Right lung (tissue), 5 donors: ENCODE results near the gene RUSC1. TPM values are rescaled to one million over a fixed set of nuclear protein-coding genes. Genes with fewer than 3 reads are reported as not detected.

Experiments used
- DNase-seq, 2 donors: peaks; one replicate each; pipeline ENCODE4 v3.0.0-alpha.2; 2013
- polyA plus RNA-seq, 5 donors: library from polyadenylated mRNA; unstranded; fragments of 120-200 nt; gene quantifications; one replicate each; pipeline versions ENCODE4 v1.2.1 to v1.2.3, GENCODE V29; 2013; ENCODE audit warnings: inconsistent platforms in 1 of 5, low replicate concordance in 1 of 5; ENCODE audit not compliant: insufficient read length in 5 of 5, insufficient read depth in 1 of 5

RUSC1 gene
- polyA plus RNA-seq, 5 donors, result 26.2 to 51.9 (median 36.4) TPM

DNA sequence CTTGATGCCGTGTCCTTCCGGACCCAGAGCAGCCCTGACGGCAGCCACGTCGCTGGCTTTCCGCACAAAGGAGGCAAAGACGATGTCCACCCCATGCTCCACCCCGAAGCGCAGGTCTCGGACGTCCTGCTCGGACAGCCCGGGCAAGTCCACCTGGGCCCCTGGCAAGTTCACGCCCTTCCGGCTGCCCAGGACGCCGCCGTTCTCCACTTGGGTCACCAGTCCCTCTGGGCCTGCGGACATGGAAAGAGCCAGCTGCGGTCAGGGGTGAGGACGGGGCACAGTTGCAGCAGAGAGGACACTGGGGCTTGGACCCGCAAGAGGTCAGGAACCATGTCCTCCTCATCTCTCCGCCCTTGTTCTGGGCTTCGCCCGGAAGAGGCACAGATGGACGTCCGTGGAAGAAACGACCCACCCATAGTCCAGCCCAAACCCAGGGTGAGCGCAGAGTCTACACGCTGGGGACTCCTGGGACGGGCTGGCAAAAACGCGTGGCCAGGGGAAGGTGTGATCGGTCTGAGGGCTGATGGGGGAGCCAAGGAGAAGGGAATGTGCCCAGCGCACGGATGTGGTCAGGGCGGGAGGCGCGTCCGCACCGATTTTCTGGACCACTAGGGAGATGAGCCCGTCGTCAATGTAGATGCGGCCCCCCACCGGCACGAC is 26.0 kb upstream of the RUSC1 start:
- DNase-seq, result no peak

- no peak for DNase-seq
These were observed 25.3 kb upstream of the RUSC1 start for GRCh38 chr1:155295183-155295941.

DNA sequence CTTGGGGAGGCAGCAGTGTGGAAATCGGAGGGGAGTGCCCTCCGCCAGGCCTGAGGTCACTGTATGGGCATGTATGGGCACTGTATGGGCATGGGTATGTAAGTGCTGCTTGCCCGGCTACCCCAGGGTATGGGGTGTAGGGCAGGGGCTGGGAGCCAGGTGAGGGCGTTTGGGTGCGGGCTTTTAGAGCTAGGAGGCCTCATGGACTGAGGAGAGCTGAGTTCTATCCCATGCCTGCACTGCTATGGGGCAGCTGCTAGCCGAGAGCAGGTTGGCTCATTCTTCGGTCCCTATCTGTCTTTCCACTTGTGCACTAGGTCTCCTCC is 24.8 kb upstream of the RUSC1 start:
- DNase-seq, result no peak

GRCh38 chr1:155296661-155297060 is 24.0 kb upstream of the RUSC1 start:
- DNase-seq, result no peak

GRCh38 chr1:155297384-155297783 is 23.3 kb upstream of the RUSC1 start:
- no peak for DNase-seq

DNA sequence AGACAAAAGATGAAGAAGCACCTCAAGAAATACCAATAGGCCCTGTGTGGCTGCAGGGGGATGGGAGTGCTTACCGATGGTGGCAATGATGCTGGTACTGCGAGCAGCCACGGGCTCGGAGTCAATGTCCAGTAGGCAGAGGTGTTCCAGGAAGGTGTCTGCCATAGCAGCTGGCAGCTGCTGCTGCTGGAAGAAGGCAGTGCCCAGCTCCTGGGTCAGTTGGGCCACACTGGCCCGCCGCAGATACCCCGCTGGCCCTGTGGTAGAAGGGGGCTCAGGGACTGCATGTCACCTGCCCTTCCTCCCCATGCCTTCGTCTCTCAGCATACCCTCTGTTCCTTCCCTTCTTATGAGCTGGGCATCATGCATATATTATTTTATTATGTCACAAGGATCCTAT is 20.7 kb upstream of the RUSC1 start:
- DNase-seq, result no peak

DNA sequence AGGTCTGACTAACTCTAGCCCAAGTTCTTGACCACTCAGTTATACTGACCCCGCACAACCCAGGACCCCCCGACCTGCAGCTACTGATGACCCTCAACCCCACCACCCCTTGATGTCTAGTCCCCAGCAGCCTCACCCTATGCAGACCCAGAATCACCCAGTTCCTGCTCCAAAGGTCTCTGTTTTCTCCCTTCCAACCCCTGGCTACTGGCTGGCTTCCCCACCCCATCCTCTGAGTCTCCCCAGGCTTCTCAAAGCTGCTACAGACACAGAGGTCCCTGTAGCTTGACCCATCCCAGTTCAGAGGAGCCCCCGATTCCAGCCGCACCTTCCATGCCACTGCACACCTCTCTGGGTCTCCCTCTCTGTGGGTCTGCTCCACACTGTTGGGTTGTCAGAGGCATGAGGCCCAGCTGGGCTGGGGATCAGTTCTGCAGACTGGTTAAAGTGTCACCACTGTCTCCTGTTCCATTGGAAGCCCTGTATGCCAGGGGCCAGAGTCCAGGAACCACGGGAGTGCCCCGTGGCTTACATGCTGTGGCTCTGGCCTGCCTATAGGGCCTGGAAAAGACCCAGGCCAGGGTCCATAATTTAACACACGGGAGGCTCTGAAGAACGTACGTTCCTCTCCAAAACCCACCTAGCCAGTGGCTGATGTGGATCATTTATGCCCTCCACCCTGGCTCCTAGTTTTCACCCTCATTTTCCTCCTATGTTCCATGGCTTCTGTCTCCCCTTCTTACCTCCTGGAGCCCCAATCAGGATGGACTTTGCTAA is 20.0 kb upstream of the RUSC1 start:
- DNase-seq, result no peak

DNA sequence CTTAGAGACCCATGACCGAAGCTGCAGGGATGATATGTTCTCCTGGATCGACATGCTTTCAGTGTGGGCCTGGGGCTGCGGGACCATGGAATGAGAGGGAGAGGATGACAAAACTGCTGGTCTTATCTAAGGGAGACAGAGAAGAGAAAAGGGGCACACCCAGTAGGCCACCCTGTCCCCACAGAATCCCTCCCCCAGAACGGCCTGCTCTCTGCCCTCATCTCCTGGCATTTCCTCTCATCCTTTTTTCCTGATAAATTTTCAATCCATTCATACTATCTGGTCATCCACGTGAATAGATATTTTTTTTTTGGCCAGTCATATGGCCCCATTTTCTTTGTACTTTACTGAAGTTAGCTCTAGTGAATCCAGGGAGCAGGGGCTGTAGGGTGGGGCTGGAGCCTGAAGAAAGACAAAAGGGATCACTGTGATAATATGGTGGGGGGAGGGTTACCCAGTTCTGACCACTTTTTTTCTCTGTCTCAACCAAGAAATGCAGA is 19.3 kb upstream of the RUSC1 start, which contains the start of gene PKLR:
PKLR (minus strand) TSS at position 97 of the 500 bp plus-strand sequence; CDS start at position 54, 43 bp downstream.
- no peak for DNase-seq

GRCh38 chr1:155304558-155305063 is 16.1 kb upstream of the RUSC1 start:
- DNase-seq, result no peak

GRCh38 chr1:155305881-155306391 is 14.8 kb upstream of the RUSC1 start:
- DNase-seq, result no peak

- peak in 1 of 2 donors; percentile 36 for DNase-seq
These were observed 13.4 kb upstream of the RUSC1 start for GRCh38 chr1:155307247-155307740.

- DNase-seq, result peak; percentile 98 to 99
These were observed 11.9 kb upstream of the RUSC1 start, which contains the start of gene FDPS for GRCh38 chr1:155308493-155309422. FDPS (plus strand) TSS chr1:155308866; CDS start chr1:155309790, 924 bp downstream.

GRCh38 chr1:155309423-155310021 is 11.2 kb upstream of the RUSC1 start:
- DNase-seq, result peak; percentile 15 to 26

- no peak for DNase-seq
These were observed 7.4 kb upstream of the RUSC1 start for GRCh38 chr1:155313261-155313660.

DNA sequence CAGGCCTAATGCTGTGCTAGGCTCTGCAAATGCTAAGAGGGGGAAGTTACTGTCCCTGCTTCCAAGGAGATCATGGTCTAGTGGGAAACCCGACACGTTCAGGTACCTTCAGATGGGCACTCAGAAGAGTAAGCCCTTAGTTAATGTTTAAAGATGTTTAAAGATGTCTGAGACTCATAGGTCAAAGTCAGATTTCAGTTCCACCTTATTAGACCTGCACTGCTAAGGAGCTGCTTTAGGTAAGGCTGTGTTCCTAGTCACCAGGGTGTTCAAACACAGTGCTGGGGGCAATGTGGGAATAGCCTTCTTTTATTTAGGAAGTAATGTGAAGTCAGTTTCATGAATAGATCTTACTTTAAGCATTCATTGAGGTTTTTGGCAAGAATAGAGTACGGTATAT is 3.8 kb upstream of the RUSC1 start:
- DNase-seq, result no peak

- no peak for DNase-seq
These were observed 2.6 kb upstream of the RUSC1 start for GRCh38 chr1:155318082-155318481.

DNA sequence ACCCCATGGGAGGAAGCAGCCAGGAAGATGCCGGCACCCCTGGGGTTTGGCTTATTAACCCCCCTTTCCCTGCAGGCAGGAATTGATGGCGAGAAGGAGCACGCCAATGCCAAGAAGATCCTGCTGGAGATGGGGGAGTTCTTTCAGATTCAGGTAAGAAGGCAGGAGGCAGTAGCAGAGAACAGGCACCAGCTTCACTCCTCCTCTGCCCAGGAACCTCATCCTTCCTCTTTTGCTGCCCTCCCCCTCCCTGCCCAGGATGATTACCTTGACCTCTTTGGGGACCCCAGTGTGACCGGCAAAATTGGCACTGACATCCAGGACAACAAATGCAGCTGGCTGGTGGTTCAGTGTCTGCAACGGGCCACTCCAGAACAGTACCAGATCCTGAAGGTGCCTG is 1.2 kb upstream of the RUSC1 start:
- no peak for DNase-seq

DNA sequence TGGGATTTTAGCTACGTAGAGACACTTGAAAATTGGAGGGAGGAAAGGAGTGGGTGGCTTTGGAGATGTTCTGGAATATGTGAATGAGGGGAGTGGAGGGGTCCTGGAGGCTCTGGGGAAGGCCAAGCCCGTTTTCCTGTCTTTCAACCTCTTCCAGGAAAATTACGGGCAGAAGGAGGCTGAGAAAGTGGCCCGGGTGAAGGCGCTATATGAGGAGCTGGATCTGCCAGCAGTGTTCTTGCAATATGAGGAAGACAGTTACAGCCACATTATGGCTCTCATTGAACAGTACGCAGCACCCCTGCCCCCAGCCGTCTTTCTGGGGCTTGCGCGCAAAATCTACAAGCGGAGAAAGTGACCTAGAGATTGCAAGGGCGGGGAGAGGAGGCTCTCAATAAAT is 442 bp upstream of the RUSC1 start:
- DNase-seq, result no peak

GRCh38 chr1:155321639-155322503 is 1.2 kb downstream of the RUSC1 start:
- no peak for DNase-seq
